Breast epithelium (tissue), 3 donors: ENCODE data around the gene CYP26C1.

ENCODE experiments used
- POLR2A ChIP-seq: fragments of 450-650 bp; IDR thresholded peaks from one replicate; pipeline ENCODE4 v1.6.1; 2016; ENCODE audit warnings: antibody characterized with exemption, mild to moderate bottlenecking, moderate library complexity
- TF ChIP-seq, protein P1 (sequence below), 3 donors: fragments of 450-650 bp; IDR thresholded peaks; one replicate each; pipeline ENCODE4 v1.5.1; 2016 to 2017; ENCODE audit warnings: antibody characterized with exemption in 3 of 3, mild to moderate bottlenecking in 3 of 3, moderate library complexity in 3 of 3

DNA sequence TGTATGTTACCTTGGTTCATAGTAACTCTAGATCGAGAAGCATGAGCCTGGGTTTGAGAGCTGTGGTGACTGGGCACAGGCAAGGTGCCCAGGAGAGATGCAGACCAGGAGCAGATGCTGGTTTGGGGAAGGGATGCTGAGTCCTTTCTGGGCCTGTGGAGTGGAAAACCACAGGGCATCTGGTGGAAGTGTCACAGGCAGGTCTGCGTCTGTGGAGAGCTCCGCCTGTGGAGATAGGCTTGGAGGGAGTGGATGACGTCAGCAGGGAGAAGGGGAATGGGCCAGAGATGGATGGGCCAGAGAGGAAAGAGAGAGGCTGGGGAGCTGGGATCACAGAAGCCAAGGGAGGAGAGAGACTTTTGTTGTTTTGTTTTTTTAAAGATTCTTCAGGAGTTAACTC lies 27.9 kb downstream of the CYP26C1 start:
- TF ChIP-seq, protein P1, sequence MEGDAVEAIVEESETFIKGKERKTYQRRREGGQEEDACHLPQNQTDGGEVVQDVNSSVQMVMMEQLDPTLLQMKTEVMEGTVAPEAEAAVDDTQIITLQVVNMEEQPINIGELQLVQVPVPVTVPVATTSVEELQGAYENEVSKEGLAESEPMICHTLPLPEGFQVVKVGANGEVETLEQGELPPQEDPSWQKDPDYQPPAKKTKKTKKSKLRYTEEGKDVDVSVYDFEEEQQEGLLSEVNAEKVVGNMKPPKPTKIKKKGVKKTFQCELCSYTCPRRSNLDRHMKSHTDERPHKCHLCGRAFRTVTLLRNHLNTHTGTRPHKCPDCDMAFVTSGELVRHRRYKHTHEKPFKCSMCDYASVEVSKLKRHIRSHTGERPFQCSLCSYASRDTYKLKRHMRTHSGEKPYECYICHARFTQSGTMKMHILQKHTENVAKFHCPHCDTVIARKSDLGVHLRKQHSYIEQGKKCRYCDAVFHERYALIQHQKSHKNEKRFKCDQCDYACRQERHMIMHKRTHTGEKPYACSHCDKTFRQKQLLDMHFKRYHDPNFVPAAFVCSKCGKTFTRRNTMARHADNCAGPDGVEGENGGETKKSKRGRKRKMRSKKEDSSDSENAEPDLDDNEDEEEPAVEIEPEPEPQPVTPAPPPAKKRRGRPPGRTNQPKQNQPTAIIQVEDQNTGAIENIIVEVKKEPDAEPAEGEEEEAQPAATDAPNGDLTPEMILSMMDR (IDR thresholded peaks at IDR 0.05), result no peak
- TF ChIP-seq POLR2A, result no peak
